MM.1S (cell line): ENCODE results near the gene ZFAND2B.

ENCODE experiments used
- DNase-seq: peaks from one replicate; pipeline ENCODE4 v3.0.0-alpha.2; 2015
- H2AFZ ChIP-seq: fragments of 300-600 bp; sonication (generic); 2 replicates; pipeline ENCODE4 v1.6.0; 2016; ENCODE audit warnings: antibody characterized with exemption, low read length
- H3F3A ChIP-seq: fragments of 300-600 bp; sonication (generic); 2 replicates; pipeline ENCODE4 v1.6.1; 2016; ENCODE audit warnings: mild to moderate bottlenecking, antibody characterized with exemption, low read length, moderate library complexity, mixed read lengths; ENCODE audit not compliant: insufficient read depth
- H3K27ac ChIP-seq: fragments of 300-600 bp; sonication (generic); 2 replicates; pipeline ENCODE4 v1.5.1; 2016; ENCODE audit warnings: mild to moderate bottlenecking, low read length
- H3K27me3 ChIP-seq: fragments of 300-600 bp; sonication (generic); replicated peaks from 2 replicates; pipeline ENCODE4 v1.6.0; 2016; ENCODE audit warnings: low read length; ENCODE audit not compliant: insufficient read depth
- H3K36me3 ChIP-seq: fragments of 300-600 bp; sonication (generic); replicated peaks from 2 replicates; pipeline ENCODE4 v1.6.1; 2016; ENCODE audit warnings: mild to moderate bottlenecking, low read length, mixed read lengths; ENCODE audit not compliant: insufficient read depth
- H3K4me1 ChIP-seq: fragments of 300-600 bp; sonication (generic); 2 replicates; pipeline ENCODE4 v1.6.1; 2016; ENCODE audit warnings: low read length, mixed read lengths
- H3K4me2 ChIP-seq: fragments of 300-600 bp; sonication (generic); 2 replicates; pipeline ENCODE4 v1.6.0; 2016; ENCODE audit warnings: low read depth, low read length
- H3K4me3 ChIP-seq: fragments of 300-600 bp; sonication (generic); 2 replicates; pipeline ENCODE4 v1.5.1; 2016; ENCODE audit warnings: low read length, mixed read lengths
- H3K79me2 ChIP-seq: fragments of 300-600 bp; sonication (generic); 2 replicates; pipeline ENCODE4 v1.6.1; 2016; ENCODE audit warnings: mixed run types, low read length, mixed read lengths
- H3K9ac ChIP-seq: fragments of 300-600 bp; sonication (generic); 2 replicates; pipeline ENCODE4 v1.6.1; 2016; ENCODE audit warnings: low read length, mixed read lengths
- H3K9me2 ChIP-seq: fragments of 300-600 bp; sonication (generic); replicated peaks from 2 replicates; pipeline ENCODE4 v1.6.1; 2016; ENCODE audit warnings: mild to moderate bottlenecking, low read length, mixed read lengths; ENCODE audit not compliant: insufficient read depth
- H3K9me3 ChIP-seq: fragments of 300-600 bp; sonication (generic); replicated peaks from 2 replicates; pipeline ENCODE4 v1.6.1; 2016; ENCODE audit warnings: mild to moderate bottlenecking, low read length, mixed read lengths; ENCODE audit not compliant: insufficient read depth
- H4K20me1 ChIP-seq: fragments of 300-600 bp; sonication (generic); 2 replicates; pipeline ENCODE4 v1.6.1; 2016; ENCODE audit warnings: mild to moderate bottlenecking, low read length, moderate library complexity, mixed read lengths; ENCODE audit not compliant: insufficient read depth
- EZH2 ChIP-seq: fragments of 300-600 bp; sonication (generic); optimal IDR thresholded peaks from 2 replicates; pipeline ENCODE3; 2017; ENCODE audit warnings: low read depth, mild to moderate bottlenecking, antibody characterized with exemption, low read length, mixed read lengths
- EZH2phosphoT487 ChIP-seq: fragments of 300-600 bp; sonication (generic); IDR thresholded peaks from 2 replicates; pipeline ENCODE4 v1.6.1; 2018; ENCODE audit warnings: antibody characterized with exemption, low read length
- TF ChIP-seq, protein P1 (sequence below): fragments of 300-600 bp; sonication (generic); IDR thresholded peaks from 2 replicates; pipeline ENCODE4 v1.5.1; 2016; ENCODE audit warnings: antibody characterized with exemption, low read length, mixed read lengths

ZFAND2B gene

GRCh38 chr2:219228041-219228910, 21.7 kb downstream of the ZFAND2B start:
- Histone ChIP-seq H3K36me3 (peaks cover 5% of the 10 kb centered on the region), H2AFZ (0 out of 2 replicates have a peak overlapping the region, but pooled peaks have one; percentile 54), H4K20me1 (no peaks in the 10 kb centered on the region), H3K27ac (no peak overlapping the region; the same call in 1 of the 2 replicates), H3K9ac (peak overlapping the region; percentile 88), H3F3A (peaks cover 9% of the 10 kb centered on the region), H3K27me3 (no peaks in the 10 kb centered on the region), H3K4me2 (peak overlapping the region; percentile 96), H3K9me3 (no peaks in the 10 kb centered on the region), H3K4me3 (peak overlapping the region; percentile 87), H3K9me2 (no peaks in the 10 kb centered on the region), H3K79me2 (peaks cover 61% of the 10 kb centered on the region), H3K4me1 (no peaks in the 10 kb centered on the region)
- TF ChIP-seq EZH2phosphoT487 (no peak), EZH2 (no peak)
- TF ChIP-seq, protein P1, sequence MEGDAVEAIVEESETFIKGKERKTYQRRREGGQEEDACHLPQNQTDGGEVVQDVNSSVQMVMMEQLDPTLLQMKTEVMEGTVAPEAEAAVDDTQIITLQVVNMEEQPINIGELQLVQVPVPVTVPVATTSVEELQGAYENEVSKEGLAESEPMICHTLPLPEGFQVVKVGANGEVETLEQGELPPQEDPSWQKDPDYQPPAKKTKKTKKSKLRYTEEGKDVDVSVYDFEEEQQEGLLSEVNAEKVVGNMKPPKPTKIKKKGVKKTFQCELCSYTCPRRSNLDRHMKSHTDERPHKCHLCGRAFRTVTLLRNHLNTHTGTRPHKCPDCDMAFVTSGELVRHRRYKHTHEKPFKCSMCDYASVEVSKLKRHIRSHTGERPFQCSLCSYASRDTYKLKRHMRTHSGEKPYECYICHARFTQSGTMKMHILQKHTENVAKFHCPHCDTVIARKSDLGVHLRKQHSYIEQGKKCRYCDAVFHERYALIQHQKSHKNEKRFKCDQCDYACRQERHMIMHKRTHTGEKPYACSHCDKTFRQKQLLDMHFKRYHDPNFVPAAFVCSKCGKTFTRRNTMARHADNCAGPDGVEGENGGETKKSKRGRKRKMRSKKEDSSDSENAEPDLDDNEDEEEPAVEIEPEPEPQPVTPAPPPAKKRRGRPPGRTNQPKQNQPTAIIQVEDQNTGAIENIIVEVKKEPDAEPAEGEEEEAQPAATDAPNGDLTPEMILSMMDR = no peak
- no peak for DNase-seq

- peak overlapping the region; percentile 88 for H3K9ac ChIP-seq
- H4K20me1 ChIP-seq = no peaks in the 10 kb centered on the region
- H3K4me3 ChIP-seq = peak overlapping the region; percentile 87
- no peaks in the 10 kb centered on the region for H3K9me2 ChIP-seq
- no peaks in the 10 kb centered on the region for H3K4me1 ChIP-seq
- no peak for DNase-seq
- peaks cover 64% of the 10 kb centered on the region for H3K79me2 ChIP-seq
- peaks cover 6% of the 10 kb centered on the region; the same call in 1 of the 2 replicates for H3K36me3 ChIP-seq
- peak overlapping the region; percentile 1; the same call in 1 of the 2 replicates for H3K27ac ChIP-seq
- no peaks in the 10 kb centered on the region for H3K27me3 ChIP-seq
- H3K4me2 ChIP-seq = peak overlapping the region; percentile 96
- peak overlapping the region; percentile 54 for H2AFZ ChIP-seq
- peaks cover 9% of the 10 kb centered on the region for H3F3A ChIP-seq
- no peaks in the 10 kb centered on the region for H3K9me3 ChIP-seq
- TF ChIP-seq EZH2 (no peak), EZH2phosphoT487 (no peak)
- TF ChIP-seq, protein P1 = no peak
Measured at GRCh38 chr2:219228911-219229304, 22.3 kb downstream of the ZFAND2B start.

- Histone ChIP-seq H3F3A (peaks cover 9% of the 10 kb centered on the region), H3K4me3 (peak within 1 kb of the TSS; percentile 90), H3K36me3 (peaks cover 7% of the 10 kb centered on the region; the same call in 1 of the 2 replicates), H3K27ac (peak within 1 kb of the TSS; percentile 91), H3K9me3 (no peaks in the 10 kb centered on the region), H3K4me1 (no peaks in the 10 kb centered on the region), H4K20me1 (no peaks in the 10 kb centered on the region), H3K27me3 (no peaks in the 10 kb centered on the region), H3K4me2 (peak within 1 kb of the TSS; percentile 96), H3K9ac (peak within 1 kb of the TSS; percentile 90), H3K9me2 (no peaks in the 10 kb centered on the region), H2AFZ (peak within 1 kb of the TSS; percentile 58), H3K79me2 (peaks cover 64% of the 10 kb centered on the region)
- DNase-seq = peak; percentile 99
- TF ChIP-seq EZH2phosphoT487 (no peak), EZH2 (no peak)
- TF ChIP-seq, protein P1 = no peak
Measured at GRCh38 chr2:219229305-219230058, 22.9 kb downstream of the ZFAND2B start, which contains the start of the genes ANKZF1 and ATG9A. Gene ANKZF1, plus strand, starts transcription at chr2:219229806. Its CDS starts 452 bp downstream, at chr2:219230258. Gene ATG9A, minus strand, starts transcription at chr2:219229636. Its CDS starts 1,612 bp downstream, at chr2:219228024.
